Stimulated activated CD4-positive, alpha-beta T cell treated with anti-CD3 and anti-CD28 coated beads, TNF-alpha, amount 100 ng/mL, for 4 hours (primary cell): Measurements from ENCODE around the gene ABCG1.

Experiments used
- DNase-seq, 3 experiments: peaks; one replicate each; pipeline ENCODE4 v3.0.0-alpha.2; 2020; ENCODE audit warnings: low read depth in 3 of 3

Gene ABCG1

GRCh38 chr21:42191696-42192595 is 27.0 kb upstream of the ABCG1 start:
- DNase-seq: no peak

- no peak for DNase-seq
Observed at GRCh38 chr21:42193131-42193671, 25.7 kb upstream of the ABCG1 start.

GRCh38 chr21:42193721-42194120 is 25.2 kb upstream of the ABCG1 start:
- no peak for DNase-seq

GRCh38 chr21:42194863-42195262 is 24.1 kb upstream of the ABCG1 start:
- no peak for DNase-seq

- DNase-seq: no peak
Observed at GRCh38 chr21:42195378-42196031, 23.4 kb upstream of the ABCG1 start.

GRCh38 chr21:42198929-42199867 is 19.7 kb upstream of the ABCG1 start:
- no peak for DNase-seq

GRCh38 chr21:42199868-42200463 is 19.0 kb upstream of the ABCG1 start:
- no peak for DNase-seq

- no peak for DNase-seq
Observed at GRCh38 chr21:42200906-42201614, 17.9 kb upstream of the ABCG1 start.

GRCh38 chr21:42201615-42202161 is 17.3 kb upstream of the ABCG1 start:
- no peak for DNase-seq

GRCh38 chr21:42202321-42202720 is 16.6 kb upstream of the ABCG1 start:
- DNase-seq: no peak

GRCh38 chr21:42203321-42203720 is 15.6 kb upstream of the ABCG1 start:
- DNase-seq: no peak

GRCh38 chr21:42203936-42204335 is 15.0 kb upstream of the ABCG1 start:
- no peak for DNase-seq

- DNase-seq: no peak
Observed at GRCh38 chr21:42207426-42207825, 11.5 kb upstream of the ABCG1 start.

GRCh38 chr21:42208036-42208435 is 10.9 kb upstream of the ABCG1 start:
- no peak for DNase-seq

GRCh38 chr21:42208801-42209490 is 10.0 kb upstream of the ABCG1 start:
- no peak for DNase-seq

GRCh38 chr21:42209801-42210479 is 9.0 kb upstream of the ABCG1 start:
- DNase-seq: no peak

GRCh38 chr21:42212266-42212665 is 6.7 kb upstream of the ABCG1 start:
- no peak for DNase-seq

GRCh38 chr21:42213082-42213774 is 5.7 kb upstream of the ABCG1 start:
- DNase-seq: no peak
